HG03442 (cell line): ENCODE data around the gene PRCD.
"Not testable (repeated sequence)": the region's sequence is repeated elsewhere in the genome, so short reads cannot be mapped to it uniquely, and the experiment has no call there.

Experiments used
- ATAC-seq: cut with Tn5 transposase; IDR thresholded peaks from one replicate; pipeline ENCODE4 v1.9.1; 2021; ENCODE audit warnings: mild to moderate bottlenecking, moderate library complexity; ENCODE audit not compliant: unreplicated experiment

Gene PRCD

GRCh38 chr17:76551685-76552084 is 11.8 kb downstream of the PRCD start:
- ATAC-seq: no peak

- no peak for ATAC-seq
Measured at GRCh38 chr17:76553178-76553908, 13.5 kb downstream of the PRCD start.

- ATAC-seq: no peak
Measured at GRCh38 chr17:76554131-76554530, 14.3 kb downstream of the PRCD start.

GRCh38 chr17:76556765-76557367 is 17.0 kb downstream of the PRCD start:
- peak; percentile 26 for ATAC-seq

GRCh38 chr17:76557368-76558197 is 17.7 kb downstream of the PRCD start:
- ATAC-seq: peak; percentile 77

GRCh38 chr17:76558198-76559095 is 18.6 kb downstream of the PRCD start:
- no peak for ATAC-seq

- not testable (repeated sequence) for ATAC-seq
Measured at GRCh38 chr17:76559460-76559859, 19.6 kb downstream of the PRCD start.

- no peak for ATAC-seq
Measured at GRCh38 chr17:76560036-76560876, 20.4 kb downstream of the PRCD start.

- ATAC-seq: no peak
Measured at GRCh38 chr17:76560877-76561221, 21.0 kb downstream of the PRCD start.

- no peak for ATAC-seq
Measured at GRCh38 chr17:76561332-76561731, 21.5 kb downstream of the PRCD start.

GRCh38 chr17:76561799-76562268 is 22.0 kb downstream of the PRCD start:
- no peak for ATAC-seq

- ATAC-seq: no peak
Measured at GRCh38 chr17:76562734-76563148, 22.9 kb downstream of the PRCD start.

GRCh38 chr17:76563359-76563758 is 23.5 kb downstream of the PRCD start:
- ATAC-seq: not testable (repeated sequence)

GRCh38 chr17:76564991-76565727 is 25.3 kb downstream of the PRCD start:
- ATAC-seq: not testable (repeated sequence)

- ATAC-seq: no peak
Measured at GRCh38 chr17:76565728-76566612, 26.1 kb downstream of the PRCD start.

- ATAC-seq: no peak
Measured at GRCh38 chr17:76566613-76566943, 26.7 kb downstream of the PRCD start.

GRCh38 chr17:76566988-76567431 is 27.2 kb downstream of the PRCD start:
- ATAC-seq: no peak
